H1 (cell line): ENCODE measurements around the gene CRX. TPM values are rescaled to one million over a fixed set of nuclear protein-coding genes. Genes with fewer than 3 reads are reported as not detected.
A peak's percentile ranks its signal among the peaks of the same experiment; 100 is the strongest.

ENCODE experiments used
- BCL11A ChIP-seq, 2 experiments: IDR thresholded peaks; one replicate each; pipeline ENCODE4 v1.6.1; 2011; ENCODE audit warnings: low read depth in 2 of 2, low read length in 2 of 2, mild to moderate bottlenecking in 2 of 2
- CEBPB ChIP-seq: IDR thresholded peaks from 2 replicates; pipeline ENCODE4 v1.6.1; 2012; ENCODE audit warnings: low read depth, low read length
- CHD2 ChIP-seq: IDR thresholded peaks from 2 replicates; pipeline ENCODE4 v1.6.1; 2012; ENCODE audit warnings: low read length, improper control_type of control experiment
- CREB1 ChIP-seq: IDR thresholded peaks from 2 replicates; pipeline ENCODE4 v1.6.1; 2012; ENCODE audit warnings: inconsistent platforms
- CTBP2 ChIP-seq: IDR thresholded peaks from 2 replicates; pipeline ENCODE4 v1.7.0; 2011; ENCODE audit warnings: borderline replicate concordance, mild to moderate bottlenecking, moderate library complexity, mixed read lengths, low read length; ENCODE audit not compliant: insufficient read depth, insufficient read length
- CTCF ChIP-seq, 3 experiments: IDR thresholded peaks; 1 replicate in 2 of 3; 2 replicates in 1 of 3; pipeline versions ENCODE4 v1.5.1 to v1.6.1; 2011; ENCODE audit warnings: low read length in 3 of 3, mild to moderate bottlenecking in 3 of 3, inconsistent platforms in 2 of 3, low read depth in 1 of 3, moderate library complexity in 1 of 3; ENCODE audit not compliant: insufficient read depth in 1 of 3; ENCODE audit errors: control extremely low read depth in 1 of 3
- EGR1 ChIP-seq: IDR thresholded peaks from 2 replicates; pipeline ENCODE4 v1.6.1; 2011; ENCODE audit warnings: low read depth, low read length, borderline replicate concordance
- GTF2F1 ChIP-seq: IDR thresholded peaks from 2 replicates; pipeline ENCODE4 v1.6.1; 2012; ENCODE audit warnings: low read depth, low read length, improper control_type of control experiment, borderline replicate concordance
- KDM1A ChIP-seq: fragments of 200-600, 300-600 bp; sonication (generic); IDR thresholded peaks from 2 replicates; pipeline ENCODE4 v1.7.1; 2016; ENCODE audit warnings: mild to moderate bottlenecking, low read length, borderline replicate concordance
- POLR2A ChIP-seq, 2 experiments: IDR thresholded peaks; 1 replicate in 1 of 2; 2 replicates in 1 of 2; pipeline ENCODE4 v1.6.1; 2011; ENCODE audit warnings: low read depth in 2 of 2, low read length in 2 of 2, mild to moderate bottlenecking in 2 of 2; ENCODE audit errors: control extremely low read depth in 1 of 2
- RNF2 ChIP-seq: fragments of 200-900, 300-1000 bp; sonication (generic); IDR thresholded peaks from 2 replicates; pipeline ENCODE4 v1.7.1; 2016; ENCODE audit warnings: borderline replicate concordance, low read depth, mild to moderate bottlenecking, antibody characterized with exemption, low read length; ENCODE audit not compliant: poor library complexity, severe bottlenecking; ENCODE audit errors: missing control alignments
- SP2 ChIP-seq: IDR thresholded peaks from 2 replicates; pipeline ENCODE4 v1.6.1; 2012; ENCODE audit warnings: mild to moderate bottlenecking, low read length, inconsistent platforms
- TCF12 ChIP-seq: IDR thresholded peaks from 2 replicates; pipeline ENCODE4 v1.6.1; 2011; ENCODE audit warnings: low read depth, mild to moderate bottlenecking, low read length
- USF2 ChIP-seq: IDR thresholded peaks from 2 replicates; pipeline ENCODE4 v1.6.1; 2011; ENCODE audit warnings: low read length, improper control_type of control experiment
- ZNF274 ChIP-seq: IDR thresholded peaks from 2 replicates; pipeline ENCODE4 v1.7.0; 2012; ENCODE audit warnings: low read length, borderline replicate concordance; ENCODE audit errors: extremely low read depth
- polyA plus RNA-seq, 7 experiments: library from polyadenylated mRNA; depleted of rRNA in 3 of 7; stranded (reverse) in 5 of 7; unstranded in 2 of 7; fragments of >200 nt in 5 of 7; fragments of 200-250 nt in 2 of 7; gene quantifications; 1 replicate in 5 of 7; 2 replicates in 1 of 7; 4 replicates in 1 of 7; pipeline versions ENCODE4 v1.2.1 to v1.2.3, GENCODE V29; 2011 to 2013; ENCODE audit warnings: missing spikeins in 2 of 7, mixed read lengths in 2 of 7
- total RNA-seq: library from RNA; stranded (reverse); fragmentation: NEBNext Ultra II Directional; extraction: Animal tissue kit (Norgen Biotek cat#: 25700); gene quantifications from 2 replicates; pipeline ENCODE4 v1.2.1, GENCODE V29; 2021

Gene CRX
- total and polyA plus RNA-seq, 2 of the 8 experiments (the other 6 are each of a cell fraction or from before 2014, with no cell fraction given): 0.08 TPM; not detected in 1

GRCh38 chr19:47863514-47863936, 41.8 kb downstream of the CRX start (continued):
- TF ChIP-seq POLR2A (IDR thresholded peaks at IDR 0.05; ENCODE audit: control extremely low read depth in 1 of 2, low read depth in 2 of 2, low read length in 2 of 2) (no peak), CEBPB (no peak), BCL11A (IDR thresholded peaks at IDR 0.05; ENCODE audit: low read depth in 2 of 2, low read length in 2 of 2) (no peak), EGR1 (no peak), CHD2 (no peak), ZNF274 (no peak), USF2 (no peak), TCF12 (peak; percentile 52; the same call in 1 of the 2 replicates), CTBP2 (peak; percentile 60), CREB1 (no peak), SP2 (no peak), CTCF (IDR thresholded peaks at IDR 0.05; ENCODE audit: control extremely low read depth in 1 of 3, insufficient read depth in 1 of 3, low read depth in 1 of 3, low read length in 3 of 3) (peak; percentile 96 to 98 (median 96)), RNF2 (no peak), GTF2F1 (no peak), KDM1A (no peak)
- TF ChIP-seq, all 59 proteins: peak for 13
